Measurements from ENCODE around the gene IRX4. TPM values are rescaled to one million over a fixed set of nuclear protein-coding genes. Genes with fewer than 3 reads are reported as not detected.

Gene IRX4
- total RNA-seq, 2 donors from 2014 or later, result not detected

DNA sequence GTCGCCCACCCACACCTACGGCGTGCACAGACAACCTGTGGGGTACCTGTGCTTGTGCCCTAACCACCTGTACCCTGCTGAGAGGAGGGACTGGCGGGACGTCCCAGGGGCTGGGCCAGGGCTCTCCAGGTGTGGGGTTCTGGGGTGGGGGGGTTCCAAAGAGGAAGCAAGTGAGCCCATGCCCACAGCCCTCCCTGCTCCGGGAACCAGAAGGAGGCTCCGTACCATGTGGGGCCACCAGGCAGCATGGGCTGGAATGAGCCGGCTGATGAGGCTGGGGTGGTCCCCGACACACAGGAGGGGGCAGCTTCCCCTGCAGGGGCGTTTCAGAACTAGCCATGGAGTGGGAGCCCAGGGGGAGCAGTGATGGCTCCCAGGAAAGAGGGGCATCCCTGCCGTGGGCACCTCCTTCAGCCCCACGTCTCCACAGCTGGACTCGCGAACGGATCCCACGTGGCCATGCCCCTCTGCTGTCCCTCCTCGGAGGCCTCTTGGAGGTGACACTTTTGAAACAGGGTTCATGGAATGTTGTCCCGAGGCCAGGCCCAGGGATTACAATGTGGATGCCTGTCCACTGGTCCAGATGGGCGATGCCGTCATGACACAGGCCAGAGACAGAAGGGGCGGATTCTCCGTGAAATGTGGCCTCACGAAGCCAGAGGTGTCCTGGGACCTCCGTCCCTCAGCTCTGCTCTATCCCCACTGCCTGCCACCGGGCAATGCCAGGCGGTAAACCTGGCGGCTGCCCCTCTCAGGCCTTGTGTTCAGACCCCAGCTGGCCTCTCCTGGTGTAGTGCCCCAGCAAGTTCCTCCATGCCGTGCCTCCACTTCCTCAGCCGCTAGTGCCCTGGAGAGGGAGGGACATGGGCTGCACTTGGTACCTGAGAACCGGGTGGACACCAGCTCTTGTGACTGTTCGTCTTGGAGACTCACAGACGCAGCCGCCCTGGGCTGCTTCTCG is 33.6 kb upstream of the IRX4 start:
- Histone ChIP-seq H3K27me3 (no peaks in the 10 kb centered on the region), H3K4me1 (no peaks in the 10 kb centered on the region), H3K27ac (no peak overlapping the region), H3K9me3 (no peaks in the 10 kb centered on the region), H3K36me3 (no peaks in the 10 kb centered on the region), H3K4me3 (no peak overlapping the region)
- TF ChIP-seq, protein P1, sequence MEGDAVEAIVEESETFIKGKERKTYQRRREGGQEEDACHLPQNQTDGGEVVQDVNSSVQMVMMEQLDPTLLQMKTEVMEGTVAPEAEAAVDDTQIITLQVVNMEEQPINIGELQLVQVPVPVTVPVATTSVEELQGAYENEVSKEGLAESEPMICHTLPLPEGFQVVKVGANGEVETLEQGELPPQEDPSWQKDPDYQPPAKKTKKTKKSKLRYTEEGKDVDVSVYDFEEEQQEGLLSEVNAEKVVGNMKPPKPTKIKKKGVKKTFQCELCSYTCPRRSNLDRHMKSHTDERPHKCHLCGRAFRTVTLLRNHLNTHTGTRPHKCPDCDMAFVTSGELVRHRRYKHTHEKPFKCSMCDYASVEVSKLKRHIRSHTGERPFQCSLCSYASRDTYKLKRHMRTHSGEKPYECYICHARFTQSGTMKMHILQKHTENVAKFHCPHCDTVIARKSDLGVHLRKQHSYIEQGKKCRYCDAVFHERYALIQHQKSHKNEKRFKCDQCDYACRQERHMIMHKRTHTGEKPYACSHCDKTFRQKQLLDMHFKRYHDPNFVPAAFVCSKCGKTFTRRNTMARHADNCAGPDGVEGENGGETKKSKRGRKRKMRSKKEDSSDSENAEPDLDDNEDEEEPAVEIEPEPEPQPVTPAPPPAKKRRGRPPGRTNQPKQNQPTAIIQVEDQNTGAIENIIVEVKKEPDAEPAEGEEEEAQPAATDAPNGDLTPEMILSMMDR (IDR thresholded peaks at IDR 0.05), result no peak
- DNase-seq (ENCODE audit: low spot score), result no peak

DNA sequence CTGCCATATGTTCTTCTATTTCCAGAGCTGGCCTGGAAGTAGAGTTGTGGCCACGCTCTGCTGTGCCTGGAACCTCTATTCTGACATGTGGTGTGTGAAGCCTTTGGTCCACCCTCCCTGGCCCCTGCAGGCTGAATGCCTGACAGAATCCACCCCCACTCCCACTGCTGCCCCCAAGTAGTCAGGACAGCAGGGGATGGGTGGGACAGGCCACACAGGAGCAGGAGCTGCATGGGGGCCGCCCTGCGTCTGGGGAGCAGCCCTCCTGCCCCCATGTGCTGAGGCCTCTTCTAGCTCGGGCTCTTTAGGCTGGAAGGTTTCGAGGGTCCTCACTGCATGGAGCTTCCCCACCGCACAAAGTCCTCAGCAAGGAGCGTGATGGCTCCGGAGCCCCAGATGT is 32.6 kb upstream of the IRX4 start:
- no peaks in the 10 kb centered on the region for H3K27me3 ChIP-seq

DNA sequence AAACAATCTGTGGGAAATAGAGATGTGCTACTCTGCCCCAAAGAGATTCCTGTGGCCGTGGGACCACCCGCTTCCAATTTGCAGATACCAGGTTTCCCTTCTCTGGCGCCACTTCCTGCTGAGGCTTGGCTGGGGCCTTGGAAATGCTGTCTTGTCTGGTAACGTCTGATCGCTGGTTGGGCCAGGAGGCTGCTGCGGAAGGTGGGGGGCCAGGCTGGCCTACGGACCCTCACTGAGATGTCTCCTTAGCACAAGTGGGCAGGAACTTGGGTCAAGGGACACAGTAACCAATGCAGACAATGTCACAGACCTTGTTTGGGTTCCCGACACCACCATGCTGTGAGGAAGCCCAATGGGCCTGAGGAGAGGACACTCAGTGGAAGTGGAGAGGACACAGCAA is 31.7 kb upstream of the IRX4 start:
- TF ChIP-seq, protein P1 (IDR thresholded peaks at IDR 0.05), result no peak
- Histone ChIP-seq H3K36me3 (no peaks in the 10 kb centered on the region), H3K4me1 (no peaks in the 10 kb centered on the region), H3K9me3 (no peaks in the 10 kb centered on the region), H3K27me3 (no peaks in the 10 kb centered on the region), H3K27ac (no peak overlapping the region), H3K4me3 (no peak overlapping the region)
- DNase-seq (ENCODE audit: low spot score), result no peak

More for the DNA sequence above, 32.6 kb upstream of the IRX4 start:
- no peaks in the 10 kb centered on the region for H3K4me1 ChIP-seq
- no peaks in the 10 kb centered on the region for H3K9me3 ChIP-seq
- DNase-seq (ENCODE audit: low spot score), result no peak
- no peaks in the 10 kb centered on the region for H3K36me3 ChIP-seq
- H3K27ac ChIP-seq, result no peak overlapping the region
- TF ChIP-seq, protein P1 (IDR thresholded peaks at IDR 0.05), result no peak
- H3K4me3 ChIP-seq, result no peak overlapping the region

DNA sequence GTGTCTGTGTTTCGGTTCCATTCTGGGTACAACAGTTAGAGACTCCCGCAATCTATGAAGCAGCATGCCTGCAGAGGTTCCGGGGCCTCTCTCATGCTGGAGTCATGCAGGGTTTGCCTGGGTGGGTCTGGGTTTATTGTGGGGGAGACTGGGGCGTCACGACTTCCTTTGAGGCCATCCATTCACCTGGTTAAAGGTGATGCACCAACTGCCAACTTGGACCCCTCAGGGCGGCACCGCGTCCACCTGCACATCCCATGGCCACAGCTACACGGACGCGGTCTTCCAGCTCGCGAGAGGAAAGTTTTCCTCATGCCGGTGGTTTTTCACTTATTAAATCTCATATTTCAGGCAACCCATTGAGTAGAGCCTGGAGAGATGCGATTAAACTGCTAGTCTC is 30.9 kb upstream of the IRX4 start:
- Histone ChIP-seq H3K27me3 (no peaks in the 10 kb centered on the region), H3K9me3 (no peaks in the 10 kb centered on the region), H3K4me1 (no peaks in the 10 kb centered on the region), H3K4me3 (no peak overlapping the region), H3K27ac (no peak overlapping the region), H3K36me3 (no peaks in the 10 kb centered on the region)
- DNase-seq (ENCODE audit: low spot score), result no peak
- TF ChIP-seq, protein P1 (IDR thresholded peaks at IDR 0.05), result no peak

DNA sequence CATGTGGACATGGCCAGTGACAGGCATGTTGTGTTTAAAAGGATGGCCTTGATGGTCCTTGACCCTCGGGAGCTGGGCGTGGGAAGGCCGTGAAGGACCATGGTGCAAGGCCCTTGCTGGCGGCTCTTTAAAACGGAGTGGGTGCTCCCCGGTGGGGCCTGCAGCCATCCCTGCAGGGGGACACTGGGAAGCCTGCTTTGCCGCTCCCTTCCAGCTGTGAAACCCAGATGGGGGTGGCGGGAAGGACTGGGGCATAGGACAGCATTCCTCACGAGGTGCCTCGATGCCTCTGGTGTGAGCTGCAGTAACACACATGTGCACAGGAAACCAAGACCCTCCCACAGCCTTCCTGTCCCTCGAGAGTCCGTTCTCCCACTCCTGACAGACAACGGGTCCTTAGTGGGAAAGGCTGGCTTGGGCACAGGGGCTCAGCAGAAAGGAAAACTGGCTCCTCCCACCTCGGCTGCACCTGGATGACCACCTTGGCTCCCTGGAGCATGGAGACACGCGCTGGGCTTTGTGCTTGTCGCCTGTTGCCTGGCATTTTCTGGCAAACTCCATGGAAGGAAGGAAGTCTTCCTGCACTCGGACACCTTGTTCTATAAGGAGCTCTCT is 30.3 kb upstream of the IRX4 start:
- no peak for DNase-seq (ENCODE audit: low spot score)

More for the DNA sequence above, 30.3 kb upstream of the IRX4 start:
- Histone ChIP-seq H3K36me3 (no peaks in the 10 kb centered on the region), H3K4me1 (no peaks in the 10 kb centered on the region), H3K9me3 (no peaks in the 10 kb centered on the region), H3K27me3 (no peaks in the 10 kb centered on the region), H3K4me3 (no peak overlapping the region), H3K27ac (no peak overlapping the region)
- TF ChIP-seq, protein P1 (IDR thresholded peaks at IDR 0.05), result no peak

All from right atrium auricular region (tissue), 2 donors.